Motor neuron (in vitro differentiated cells): Measurements from ENCODE around the gene ETV4. TPM values are rescaled to one million over a fixed set of nuclear protein-coding genes. Genes with fewer than 3 reads are reported as not detected.

Experiments
- ATAC-seq, 8 experiments: fragments of 200-7000 bp; cut with Tn5 transposase; replicated peaks in 6 of 8; 2 replicates each; pipeline ENCODE4 v1.8.0; 2021; ENCODE audit warnings: mild to moderate bottlenecking in 8 of 8, moderate library complexity in 8 of 8
- H3K27ac ChIP-seq, 2 donors: fragments of 250-450 bp; sonication (Bioruptor Pico); 2 replicates each; pipeline ENCODE4 v1.9.0; 2021; ENCODE audit warnings: antibody characterized with exemption in 2 of 2, mild to moderate bottlenecking in 2 of 2, moderate library complexity in 1 of 2
- H3K4me1 ChIP-seq, 2 donors: fragments of 250-450 bp; sonication (Bioruptor Pico); replicated peaks in 1 of 2; 2 replicates each; pipeline ENCODE4 v1.6.1; 2021; ENCODE audit warnings: antibody characterized with exemption in 2 of 2, mild to moderate bottlenecking in 2 of 2, moderate library complexity in 1 of 2
- H3K4me3 ChIP-seq, 5 donors: fragments of 250-450 bp; sonication (Bioruptor Pico); 2 replicates each; pipeline ENCODE4 v1.9.0; 2021; ENCODE audit warnings: antibody characterized with exemption in 5 of 5, mild to moderate bottlenecking in 5 of 5, moderate library complexity in 4 of 5
- WGBS, 10 experiments: fragments of 450-650 bp; shearing (Covaris generic); methylation state at CpG; one replicate each; pipeline ENCODE4 v1.0.0; 2022; 5-methylcytosine and 5-hydroxymethylcytosine counted together
- in situ Hi-C, 9 experiments: fragments of 400-800 bp; cut with MboI; loops; one replicate each; pipeline ENCODE4 v1.15.0; 2021; ENCODE audit warnings: low sequenced_read_pairs in 9 of 9, low pct_unique_long_range_greater_than_20kb in 2 of 9; ENCODE audit not compliant: unreplicated experiment in 9 of 9
- total RNA-seq, 8 experiments: library from RNA; unstranded; fragments of 300-600 nt; gene quantifications; 2 replicates each; pipeline versions ENCODE4 v1.2.3 to v1.2.4, GENCODE V29; 2022

The ETV4 gene
- total RNA-seq, 8 experiments from 2014 or later, result 2.2 to 41.3 (median 6.3) TPM

- H3K4me3 ChIP-seq, result no peak overlapping the region
- ATAC-seq, result no peak
- in situ Hi-C loops, result no loop called here
- H3K27ac ChIP-seq, result no peak overlapping the region
- WGBS, 10 experiments, result 14 to 100% (median 89%) methylated on average over 1 to 4 of the region's 10 CpGs; no CpG with 5 or more reads in 6 of the 10 experiments
- peaks cover 32 to 39% of the 10 kb centered on the region in 2 donors for H3K4me1 ChIP-seq
These were observed 13.6 kb downstream of the ETV4 start for GRCh38 chr17:43532581-43532980.

GRCh38 chr17:43531955-43532354 lies 14.2 kb downstream of the ETV4 start:
- Histone ChIP-seq H3K4me3 (no peak overlapping the region), H3K4me1 (peaks cover 32 to 39% of the 10 kb centered on the region in 2 donors), H3K27ac (no peak overlapping the region)
- in situ Hi-C loops, result no loop called here
- ATAC-seq, result no peak
- 75 to 100% (median 83%) methylated on average over 1 to 8 of the region's 8 CpGs; no CpG with 5 or more reads in 1 of the 10 experiments for WGBS, 10 experiments

GRCh38 chr17:43531082-43531378 lies 15.1 kb downstream of the ETV4 start:
- 20 to 100% (median 65%) methylated on average over 1 to 3 of the region's 3 CpGs; no CpG with 5 or more reads in 4 of the 10 experiments for WGBS, 10 experiments
- in situ Hi-C loops, result no loop called here
- H3K4me1 ChIP-seq, result peaks cover 25 to 33% of the 10 kb centered on the region in 2 donors
- H3K27ac ChIP-seq, result peak overlapping the region; percentile 19 to 54
- ATAC-seq, result no peak
- no peak overlapping the region for H3K4me3 ChIP-seq

- peaks cover 24 to 34% of the 10 kb centered on the region in 2 donors for H3K4me1 ChIP-seq
- 0 to 7% (median 4%) methylated on average over 3 to 4 of the region's 23 CpGs; no CpG with 5 or more reads in 7 of the 10 experiments for WGBS, 10 experiments
- H3K27ac ChIP-seq, result peak overlapping the region; percentile 19 to 54
- in situ Hi-C loops, result no loop called here
- H3K4me3 ChIP-seq, result no peak overlapping the region
- peak; percentile 83 to 89 (median 88) for ATAC-seq
These were observed 15.7 kb downstream of the ETV4 start for GRCh38 chr17:43530288-43531081.

GRCh38 chr17:43529947-43530287 lies 16.2 kb downstream of the ETV4 start:
- H3K4me1 ChIP-seq, result peaks cover 24 to 34% of the 10 kb centered on the region in 2 donors
- no peak overlapping the region for H3K27ac ChIP-seq
- peak in 4 of 8 experiments; percentile 0 to 19 (median 6) for ATAC-seq
- in situ Hi-C loops, result no loop called here
- WGBS, 10 experiments, result 40 to 77% (median 60%) methylated on average over 1 to 3 of the region's 6 CpGs; no CpG with 5 or more reads in 7 of the 10 experiments
- no peak overlapping the region for H3K4me3 ChIP-seq

GRCh38 chr17:43528988-43529814 lies 16.9 kb downstream of the ETV4 start:
- H3K27ac ChIP-seq, result no peak overlapping the region
- 87 to 100% (median 99%) methylated on average over 3 to 8 of the region's 20 CpGs; no CpG with 5 or more reads in 6 of the 10 experiments for WGBS, 10 experiments
- H3K4me3 ChIP-seq, result no peak overlapping the region
- H3K4me1 ChIP-seq, result peaks cover 24 to 34% of the 10 kb centered on the region in 2 donors
- ATAC-seq, result no peak
- in situ Hi-C loops, result no loop called here

- in situ Hi-C loops, result no loop called here
- H3K27ac ChIP-seq, result no peak overlapping the region
- peak in 1 of 8 experiments; percentile 10 for ATAC-seq
- no peak overlapping the region for H3K4me3 ChIP-seq
- WGBS, 10 experiments, result 40 to 100% (median 75%) methylated on average over 1 to 6 of the region's 13 CpGs; no CpG with 5 or more reads in 7 of the 10 experiments
- peaks cover 24 to 34% of the 10 kb centered on the region in 2 donors for H3K4me1 ChIP-seq
These were observed 17.7 kb downstream of the ETV4 start for GRCh38 chr17:43528319-43528987.

GRCh38 chr17:43526886-43527648 lies 19.1 kb downstream of the ETV4 start:
- ATAC-seq, result no peak
- 60 to 100% (median 93%) methylated on average over 1 to 5 of the region's 7 CpGs; no CpG with 5 or more reads in 2 of the 10 experiments for WGBS, 10 experiments
- Histone ChIP-seq H3K27ac (no peak overlapping the region), H3K4me3 (no peak overlapping the region), H3K4me1 (peaks cover 24 to 34% of the 10 kb centered on the region in 2 donors)
- in situ Hi-C loops, result no loop called here

GRCh38 chr17:43524945-43525575 lies 21.1 kb downstream of the ETV4 start:
- Histone ChIP-seq H3K27ac (no peak overlapping the region), H3K4me1 (peaks cover 7 to 22% of the 10 kb centered on the region in 2 donors)
- in situ Hi-C loops, result no loop called here

GRCh38 chr17:43521389-43521788 lies 24.8 kb downstream of the ETV4 start:
- Histone ChIP-seq H3K4me3 (no peak overlapping the region), H3K27ac (no peak overlapping the region), H3K4me1 (peaks cover 0 to 7% of the 10 kb centered on the region in 2 donors)
- no peak for ATAC-seq
- in situ Hi-C loops, result no loop called here
- WGBS, 10 experiments, result 80 to 100% (median 98%) methylated on average over 1 to 4 of the region's 4 CpGs; no CpG with 5 or more reads in 4 of the 10 experiments

More at GRCh38 chr17:43524945-43525575, 21.1 kb downstream of the ETV4 start:
- ATAC-seq, result peak in 3 of 8 experiments; percentile 47 to 83 (median 78)
- H3K4me3 ChIP-seq, result no peak overlapping the region
- WGBS, 10 experiments, result 60 to 100% (median 80%) methylated on average over 1 to 6 of the region's 8 CpGs; no CpG with 5 or more reads in 3 of the 10 experiments

GRCh38 chr17:43517615-43518386 lies 28.3 kb downstream of the ETV4 start:
- in situ Hi-C loops, result no loop called here
- WGBS, 10 experiments, result 53 to 94% (median 85%) methylated on average over 2 to 7 of the region's 8 CpGs; no CpG with 5 or more reads in 1 of the 10 experiments
- ATAC-seq, result peak in 2 of 8 experiments; percentile 47 to 56
- Histone ChIP-seq H3K4me3 (no peak overlapping the region), H3K4me1 (no peaks in the 10 kb centered on the region), H3K27ac (no peak overlapping the region)
